Endodermal cell (in vitro differentiated cells): Measurements from ENCODE around the gene VTA1. TPM values are rescaled to one million over a fixed set of nuclear protein-coding genes. Genes with fewer than 3 reads are reported as not detected.

ENCODE experiments used
- DNase-seq: peaks from one replicate; pipeline ENCODE4 v3.0.0-alpha.2; 2017
- H3K27ac ChIP-seq: 2 replicates; pipeline ENCODE4 v1.5.1; 2013; ENCODE audit warnings: mild to moderate bottlenecking, low read depth, low read length, moderate library complexity
- H3K27me3 ChIP-seq: 2 replicates; pipeline ENCODE4 v1.6.1; 2013; ENCODE audit warnings: mild to moderate bottlenecking, low read length, moderate library complexity; ENCODE audit not compliant: insufficient read depth, control insufficient read depth, poor library complexity, severe bottlenecking
- H3K36me3 ChIP-seq: 2 replicates; pipeline ENCODE4 v1.7.0; 2013; ENCODE audit warnings: mild to moderate bottlenecking, low read length, moderate library complexity; ENCODE audit not compliant: control insufficient read depth, insufficient read depth
- H3K4me1 ChIP-seq: one replicate; pipeline ENCODE4 v1.7.0; 2013; ENCODE audit warnings: low read length; ENCODE audit not compliant: control insufficient read depth, insufficient read depth
- H3K4me3 ChIP-seq: 2 replicates; pipeline ENCODE4 v1.5.1; 2013; ENCODE audit warnings: mild to moderate bottlenecking, low read length, moderate library complexity
- H3K9ac ChIP-seq: 2 replicates; pipeline ENCODE4 v1.6.1; 2013; ENCODE audit warnings: mild to moderate bottlenecking, low read length, moderate library complexity; ENCODE audit not compliant: poor library complexity, severe bottlenecking; ENCODE audit errors: extremely low read depth
- H3K9me3 ChIP-seq: 2 replicates; pipeline ENCODE4 v1.6.1; 2013; ENCODE audit warnings: mild to moderate bottlenecking, low read length, moderate library complexity; ENCODE audit not compliant: control insufficient read depth
- H3K27ac Mint-ChIP-seq: 2 replicates; pipeline ENCODE4 v1.8.0; 2020; ENCODE audit warnings: mixed read lengths
- H3K27me3 Mint-ChIP-seq: 2 replicates; pipeline ENCODE4 v1.8.0; 2021; ENCODE audit warnings: mild to moderate bottlenecking, mixed read lengths; ENCODE audit not compliant: insufficient read depth
- H3K36me3 Mint-ChIP-seq: 2 replicates; pipeline ENCODE4 v1.8.0; 2020; ENCODE audit warnings: low read depth, mixed read lengths
- H3K4me1 Mint-ChIP-seq: 2 replicates; pipeline ENCODE4 v1.8.0; 2020; ENCODE audit warnings: mixed read lengths
- H3K4me3 Mint-ChIP-seq: 2 replicates; pipeline ENCODE4 v1.8.0; 2020; ENCODE audit warnings: mild to moderate bottlenecking, moderate library complexity, mixed read lengths
- H3K9me3 Mint-ChIP-seq: 2 replicates; pipeline ENCODE4 v1.8.0; 2020; ENCODE audit warnings: mild to moderate bottlenecking, mixed read lengths
- CTCF ChIP-seq: fragments of 200-600 bp; sonication (generic); conservative IDR thresholded peaks from 2 replicates; pipeline ENCODE4 v1.5.0; 2021; ENCODE audit warnings: antibody characterized with exemption, mild to moderate bottlenecking
- WGBS, 2 experiments: methylation state at CpG; one replicate each; pipeline versions ENCODE4 v1.1.5 to v1.1.7; 2013; ENCODE audit warnings: missing lambda C conversion rate in 2 of 2, mixed read lengths in 1 of 2; ENCODE audit not compliant: insufficient coverage in 1 of 2, insufficient read length in 1 of 2; 5-methylcytosine and 5-hydroxymethylcytosine counted together
- total RNA-seq, 2 donors: library from RNA; stranded (reverse); fragmentation: NEBNext Ultra II Directional in 1 of 2; extraction: Animal tissue kit (Norgen Biotek cat#: 25700) in 1 of 2; gene quantifications; 2 replicates in 1 of 2; 3 replicates in 1 of 2; pipeline ENCODE4 v1.2.1, GENCODE V29; 2021

The VTA1 gene
- total RNA-seq, 2 donors from 2014 or later, result 64.4 to 68.8 TPM

- Mint-ChIP-seq H3K36me3 (no peaks in the 10 kb centered on the region), H3K4me3 (no peak overlapping the region), H3K9me3 (no peaks in the 10 kb centered on the region), H3K27ac (no peak overlapping the region), H3K4me1 (peaks cover 1% of the 10 kb centered on the region), H3K27me3 (no peaks in the 10 kb centered on the region)
- H3K9me3 ChIP-seq, result no peaks in the 10 kb centered on the region
- no peaks in the 10 kb centered on the region for H3K36me3 ChIP-seq
- no peaks in the 10 kb centered on the region for H3K27me3 ChIP-seq
- DNase-seq, result no peak
- H3K4me3 ChIP-seq, result no peak overlapping the region
- H3K9ac ChIP-seq, result no peak overlapping the region
- no peak for TF ChIP-seq CTCF
- H3K4me1 ChIP-seq, result no peaks in the 10 kb centered on the region
- 91 to 92% methylated on average over 3 to 7 of the region's 8 CpGs for WGBS, 2 experiments
- H3K27ac ChIP-seq, result no peak overlapping the region
Measured at GRCh38 chr6:142233945-142234682, 87.1 kb downstream of the VTA1 start.

- Histone ChIP-seq H3K36me3 (no peaks in the 10 kb centered on the region), H3K9me3 (no peaks in the 10 kb centered on the region), H3K27me3 (no peaks in the 10 kb centered on the region), H3K4me3 (no peak overlapping the region), H3K27ac (no peak overlapping the region), H3K4me1 (no peaks in the 10 kb centered on the region), H3K9ac (no peak overlapping the region)
- Mint-ChIP-seq H3K9me3 (no peaks in the 10 kb centered on the region), H3K36me3 (no peaks in the 10 kb centered on the region), H3K27ac (no peak overlapping the region), H3K4me1 (peaks cover 1% of the 10 kb centered on the region), H3K27me3 (no peaks in the 10 kb centered on the region), H3K4me3 (no peak overlapping the region)
- DNase-seq, result no peak
- 59 to 71% methylated on average over 2 to 3 of the region's 3 CpGs for WGBS, 2 experiments
- TF ChIP-seq CTCF, result no peak
Measured at GRCh38 chr6:142235272-142235671, 88.2 kb downstream of the VTA1 start.

- Histone ChIP-seq H3K36me3 (no peaks in the 10 kb centered on the region), H3K4me3 (no peak overlapping the region), H3K9ac (no peak overlapping the region), H3K27ac (no peak overlapping the region), H3K4me1 (no peaks in the 10 kb centered on the region), H3K9me3 (no peaks in the 10 kb centered on the region), H3K27me3 (no peaks in the 10 kb centered on the region)
- Mint-ChIP-seq H3K9me3 (no peaks in the 10 kb centered on the region), H3K36me3 (no peaks in the 10 kb centered on the region), H3K27me3 (no peaks in the 10 kb centered on the region), H3K27ac (no peak overlapping the region), H3K4me3 (no peak overlapping the region), H3K4me1 (peaks cover 1% of the 10 kb centered on the region)
- 85 to 100% methylated on average over 1 to 2 of the region's 2 CpGs for WGBS, 2 experiments
- DNase-seq, result no peak
- no peak for TF ChIP-seq CTCF
Measured at GRCh38 chr6:142235791-142236190, 88.7 kb downstream of the VTA1 start.
